Activated T-helper 1 cell treated with anti-CD3 and anti-CD28 coated beads, Interleukin-12 subunit alpha, Interleukin-12 subunit beta, Interleukin-2, Interleukin-4 antibody, amounts not matched to agents 30 ng/mL and 10 ng/mL and 1 ng/mL, durations not matched to agents 14 hours and 24 hours and 36 hours (primary cell): ENCODE results near the gene PKD1L1. TPM values are rescaled to one million over a fixed set of nuclear protein-coding genes. Genes with fewer than 3 reads are reported as not detected.
A peak's percentile ranks its signal among the peaks of the same experiment; 100 is the strongest.
"Not testable (repeated sequence)": the region's sequence is repeated elsewhere in the genome, so short reads cannot be mapped to it uniquely, and the experiment has no call there.

Source experiments
- DNase-seq: peaks from one replicate; pipeline ENCODE4 v3.0.0; 2021; ENCODE audit warnings: low spot score
- H3K27ac Mint-ChIP-seq: one replicate; pipeline ENCODE4 v1.8.0; 2021; ENCODE audit warnings: mild to moderate bottlenecking, mixed read lengths
- H3K27me3 Mint-ChIP-seq: one replicate; pipeline ENCODE4 v1.8.0; 2022; ENCODE audit warnings: mild to moderate bottlenecking, moderate library complexity, mixed read lengths; ENCODE audit not compliant: insufficient read depth
- H3K36me3 Mint-ChIP-seq: one replicate; pipeline ENCODE4 v1.8.0; 2021; ENCODE audit warnings: low read depth, mixed read lengths
- H3K4me1 Mint-ChIP-seq: one replicate; pipeline ENCODE4 v1.8.0; 2021; ENCODE audit warnings: low read depth, mixed read lengths
- H3K4me3 Mint-ChIP-seq: one replicate; pipeline ENCODE4 v1.8.0; 2021; ENCODE audit warnings: mild to moderate bottlenecking, moderate library complexity, mixed read lengths
- H3K9me3 Mint-ChIP-seq: one replicate; pipeline ENCODE4 v1.8.0; 2021; ENCODE audit warnings: mixed read lengths
- intact Hi-C: fragments of 100-400 bp; cut with micrococcal nuclease; formaldehyde crosslinking; loops from one replicate; pipeline ENCODE4 v1.15.1; 2024
- total RNA-seq: library from RNA; stranded (reverse); gene quantifications from 2 replicates; pipeline ENCODE4 v1.2.3, GENCODE V29; 2022

The PKD1L1 gene
- total RNA-seq, 1 donor from 2014 or later: not detected

GRCh38 chr7:47953822-47954221 is 5.6 kb upstream of the PKD1L1 start:
- Mint-ChIP-seq H3K36me3 (peaks cover 18% of the 10 kb centered on the region), H3K9me3 (no peaks in the 10 kb centered on the region), H3K27ac (no peak overlapping the region)

GRCh38 chr7:47952224-47952623 is 4.0 kb upstream of the PKD1L1 start:
- peaks cover 13% of the 10 kb centered on the region for H3K36me3 Mint-ChIP-seq
- H3K4me1 Mint-ChIP-seq: no peaks in the 10 kb centered on the region
- intact Hi-C loops: no loop called here

More at GRCh38 chr7:47953822-47954221, 5.6 kb upstream of the PKD1L1 start:
- Mint-ChIP-seq H3K4me1 (no peaks in the 10 kb centered on the region), H3K27me3 (no peaks in the 10 kb centered on the region), H3K4me3 (no peak overlapping the region)
- DNase-seq: no peak
- intact Hi-C loops: no loop called here

GRCh38 chr7:47951374-47951773 is 3.1 kb upstream of the PKD1L1 start:
- intact Hi-C loops: no loop called here
- Mint-ChIP-seq H3K27ac (no peak overlapping the region), H3K9me3 (no peaks in the 10 kb centered on the region), H3K4me1 (no peaks in the 10 kb centered on the region), H3K36me3 (peaks cover 9% of the 10 kb centered on the region), H3K4me3 (no peak overlapping the region), H3K27me3 (no peaks in the 10 kb centered on the region)
- no peak for DNase-seq

More at GRCh38 chr7:47952224-47952623, 4.0 kb upstream of the PKD1L1 start:
- no peak for DNase-seq
- Mint-ChIP-seq H3K4me3 (no peak overlapping the region), H3K27ac (no peak overlapping the region), H3K9me3 (no peaks in the 10 kb centered on the region), H3K27me3 (no peaks in the 10 kb centered on the region)

- Mint-ChIP-seq H3K27ac (no peak overlapping the region), H3K27me3 (no peaks in the 10 kb centered on the region), H3K9me3 (no peaks in the 10 kb centered on the region), H3K36me3 (peaks cover 9% of the 10 kb centered on the region), H3K4me1 (no peaks in the 10 kb centered on the region), H3K4me3 (no peak overlapping the region)
- intact Hi-C loops: no loop called here
- no peak for DNase-seq
These were observed 2.4 kb upstream of the PKD1L1 start for GRCh38 chr7:47950714-47951113.

- no peak overlapping the region for H3K27ac Mint-ChIP-seq
- no peaks in the 10 kb centered on the region for H3K4me1 Mint-ChIP-seq
- no peaks in the 10 kb centered on the region for H3K27me3 Mint-ChIP-seq
- no peak overlapping the region for H3K4me3 Mint-ChIP-seq
- peaks cover 6% of the 10 kb centered on the region for H3K36me3 Mint-ChIP-seq
- no peaks in the 10 kb centered on the region for H3K9me3 Mint-ChIP-seq
- intact Hi-C loops: loop anchor here (5.0 kb wide), 1 partner anchor 348 kb away; no protein-coding TSS in a partner anchor
- no peak for DNase-seq
These were observed 1.4 kb upstream of the PKD1L1 start for GRCh38 chr7:47949703-47950102.

- intact Hi-C loops: loop anchor here (5.0 kb wide), 1 partner anchor 350 kb away; no protein-coding TSS in a partner anchor
- Mint-ChIP-seq H3K9me3 (no peaks in the 10 kb centered on the region), H3K36me3 (no peaks in the 10 kb centered on the region), H3K4me3 (no peak overlapping the region), H3K27me3 (no peaks in the 10 kb centered on the region), H3K4me1 (no peaks in the 10 kb centered on the region), H3K27ac (no peak overlapping the region)
- no peak for DNase-seq
These were observed 914 bp downstream of the PKD1L1 start for GRCh38 chr7:47947355-47947749.

GRCh38 chr7:47946581-47947354 is 1.5 kb downstream of the PKD1L1 start:
- Mint-ChIP-seq H3K9me3 (no peaks in the 10 kb centered on the region), H3K27ac (peak overlapping the region; percentile 7), H3K27me3 (no peaks in the 10 kb centered on the region), H3K36me3 (no peaks in the 10 kb centered on the region), H3K4me1 (no peaks in the 10 kb centered on the region), H3K4me3 (no peak overlapping the region)
- no peak for DNase-seq
- intact Hi-C loops: loop anchor here (5.0 kb wide), 1 partner anchor 351 kb away; no protein-coding TSS in a partner anchor

- intact Hi-C loops: loop anchor here (1.0 to 5.0 kb wide), 4 partner anchors 24 to 352 kb away; no protein-coding TSS in a partner anchor
- no peak overlapping the region for H3K27ac Mint-ChIP-seq
These were observed 2.8 kb downstream of the PKD1L1 start for GRCh38 chr7:47945261-47946015.

GRCh38 chr7:47944536-47945260 is 3.6 kb downstream of the PKD1L1 start:
- H3K36me3 Mint-ChIP-seq: no peaks in the 10 kb centered on the region
- H3K4me1 Mint-ChIP-seq: no peaks in the 10 kb centered on the region
- H3K27ac Mint-ChIP-seq: no peak overlapping the region
- no peaks in the 10 kb centered on the region for H3K27me3 Mint-ChIP-seq
- no peak for DNase-seq
- intact Hi-C loops: loop anchor here (1.0 to 5.0 kb wide), 4 partner anchors 25 to 353 kb away; no protein-coding TSS in a partner anchor
- no peak overlapping the region for H3K4me3 Mint-ChIP-seq
- H3K9me3 Mint-ChIP-seq: no peaks in the 10 kb centered on the region

More at GRCh38 chr7:47945261-47946015, 2.8 kb downstream of the PKD1L1 start:
- Mint-ChIP-seq H3K4me3 (no peak overlapping the region), H3K36me3 (no peaks in the 10 kb centered on the region), H3K4me1 (no peaks in the 10 kb centered on the region), H3K27me3 (no peaks in the 10 kb centered on the region), H3K9me3 (no peaks in the 10 kb centered on the region)
- DNase-seq: peak; percentile 44

GRCh38 chr7:47943676-47944474 is 4.4 kb downstream of the PKD1L1 start:
- Mint-ChIP-seq H3K36me3 (no peaks in the 10 kb centered on the region), H3K9me3 (no peaks in the 10 kb centered on the region), H3K4me3 (no peak overlapping the region), H3K4me1 (no peaks in the 10 kb centered on the region), H3K27ac (no peak overlapping the region), H3K27me3 (no peaks in the 10 kb centered on the region)
- intact Hi-C loops: no loop called here
- DNase-seq: no peak

- DNase-seq, H3K4me3 Mint-ChIP-seq, H3K4me1 Mint-ChIP-seq, H3K27ac Mint-ChIP-seq, H3K9me3 Mint-ChIP-seq, H3K36me3 Mint-ChIP-seq, H3K27me3 Mint-ChIP-seq, intact Hi-C loops: not testable (repeated sequence)
These were observed 5.6 kb downstream of the PKD1L1 start for GRCh38 chr7:47942651-47943050.

- intact Hi-C loops: no loop called here
- no peak overlapping the region for H3K27ac Mint-ChIP-seq
These were observed 6.1 kb downstream of the PKD1L1 start for GRCh38 chr7:47942132-47942531.

More at GRCh38 chr7:47942132-47942531, 6.1 kb downstream of the PKD1L1 start:
- no peak for DNase-seq
- Mint-ChIP-seq H3K36me3 (no peaks in the 10 kb centered on the region), H3K4me3 (no peak overlapping the region), H3K27me3 (no peaks in the 10 kb centered on the region), H3K4me1 (peaks cover 6% of the 10 kb centered on the region), H3K9me3 (no peaks in the 10 kb centered on the region)
